HFFc6 (cell line): ENCODE results near the gene SYNGR1. TPM values are rescaled to one million over a fixed set of nuclear protein-coding genes. Genes with fewer than 3 reads are reported as not detected.

ENCODE experiments used
- DNase-seq: peaks from one replicate; pipeline ENCODE4 v3.0.0-alpha.2; 2018
- H3K27ac Mint-ChIP-seq: 2 replicates; pipeline ENCODE4 v1.8.0; 2020; ENCODE audit warnings: mild to moderate bottlenecking, mixed read lengths
- H3K27me3 Mint-ChIP-seq: 2 replicates; pipeline ENCODE4 v1.8.0; 2021; ENCODE audit warnings: mild to moderate bottlenecking, moderate library complexity, mixed read lengths; ENCODE audit not compliant: insufficient read depth
- H3K36me3 Mint-ChIP-seq: 2 replicates; pipeline ENCODE4 v1.8.0; 2021; ENCODE audit warnings: low read depth, mixed read lengths
- H3K4me1 Mint-ChIP-seq: 2 replicates; pipeline ENCODE4 v1.8.0; 2020; ENCODE audit warnings: low read depth, mixed read lengths
- H3K4me3 Mint-ChIP-seq: 2 replicates; pipeline ENCODE4 v1.8.0; 2020; ENCODE audit warnings: mild to moderate bottlenecking, moderate library complexity, mixed read lengths
- H3K9me3 Mint-ChIP-seq: 2 replicates; pipeline ENCODE4 v1.8.0; 2020; ENCODE audit warnings: mild to moderate bottlenecking, mixed read lengths
- total RNA-seq, 6 experiments: library from RNA; stranded (reverse); fragmentation: NEBNext Ultra II Directional; extraction: Animal tissue kit (Norgen Biotek cat#: 25700); gene quantifications; 2 replicates in 1 of 6; 3 replicates in 5 of 6; pipeline ENCODE4 v1.2.3, GENCODE V29; 2021
- TF ChIP-seq, protein P1 (sequence below): fragments of 200-600 bp; sonication (generic); IDR thresholded peaks from 2 replicates; pipeline ENCODE4 v1.5.0; 2021; ENCODE audit warnings: antibody characterized with exemption, mild to moderate bottlenecking

The SYNGR1 gene
- total RNA-seq, 6 experiments from 2014 or later = 16.0 to 20.2 (median 18.5) TPM

DNA sequence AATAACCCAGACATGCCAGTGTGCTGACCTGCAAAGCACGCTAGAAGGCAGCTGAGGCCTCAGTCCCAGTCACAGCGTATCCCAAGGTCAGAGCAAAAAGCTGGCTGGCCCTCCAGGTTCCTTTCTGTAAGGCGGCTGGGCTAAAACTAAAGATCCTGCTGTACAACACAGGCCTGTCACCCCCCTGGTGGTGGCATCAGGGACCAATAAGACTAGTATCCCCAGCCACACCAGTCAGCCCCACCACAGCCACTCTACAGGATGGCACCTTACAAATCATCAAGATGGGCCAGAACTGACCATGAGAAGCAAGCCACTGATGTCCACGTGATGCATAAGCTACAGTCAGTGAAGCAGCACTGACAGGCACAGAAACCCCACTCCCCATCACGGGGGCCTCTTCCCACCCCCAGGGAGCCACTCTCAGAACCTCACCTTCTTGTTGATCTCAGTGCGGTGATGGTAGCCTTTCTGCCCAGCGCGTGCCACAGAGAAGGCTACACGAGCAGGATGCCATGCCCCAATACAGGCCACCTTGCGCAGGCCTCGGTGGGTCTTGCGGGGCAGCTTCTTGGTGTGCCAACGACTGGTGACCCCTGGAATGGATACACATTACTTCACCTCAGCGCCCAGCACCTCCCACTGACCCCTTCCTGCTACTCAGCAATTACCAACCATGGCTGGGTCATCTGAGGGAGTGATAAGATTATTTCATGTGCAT, 35.4 kb upstream of the SYNGR1 start:
- Mint-ChIP-seq H3K27me3 (peaks cover 55% of the 10 kb centered on the region), H3K9me3 (peaks cover 12% of the 10 kb centered on the region), H3K4me3 (peak overlapping the region; percentile 100), H3K4me1 (peaks cover 80% of the 10 kb centered on the region), H3K27ac (peak overlapping the region; percentile 100), H3K36me3 (peaks cover 76% of the 10 kb centered on the region)
- TF ChIP-seq, protein P1, sequence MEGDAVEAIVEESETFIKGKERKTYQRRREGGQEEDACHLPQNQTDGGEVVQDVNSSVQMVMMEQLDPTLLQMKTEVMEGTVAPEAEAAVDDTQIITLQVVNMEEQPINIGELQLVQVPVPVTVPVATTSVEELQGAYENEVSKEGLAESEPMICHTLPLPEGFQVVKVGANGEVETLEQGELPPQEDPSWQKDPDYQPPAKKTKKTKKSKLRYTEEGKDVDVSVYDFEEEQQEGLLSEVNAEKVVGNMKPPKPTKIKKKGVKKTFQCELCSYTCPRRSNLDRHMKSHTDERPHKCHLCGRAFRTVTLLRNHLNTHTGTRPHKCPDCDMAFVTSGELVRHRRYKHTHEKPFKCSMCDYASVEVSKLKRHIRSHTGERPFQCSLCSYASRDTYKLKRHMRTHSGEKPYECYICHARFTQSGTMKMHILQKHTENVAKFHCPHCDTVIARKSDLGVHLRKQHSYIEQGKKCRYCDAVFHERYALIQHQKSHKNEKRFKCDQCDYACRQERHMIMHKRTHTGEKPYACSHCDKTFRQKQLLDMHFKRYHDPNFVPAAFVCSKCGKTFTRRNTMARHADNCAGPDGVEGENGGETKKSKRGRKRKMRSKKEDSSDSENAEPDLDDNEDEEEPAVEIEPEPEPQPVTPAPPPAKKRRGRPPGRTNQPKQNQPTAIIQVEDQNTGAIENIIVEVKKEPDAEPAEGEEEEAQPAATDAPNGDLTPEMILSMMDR = peak; percentile 66
- peak; percentile 25 for DNase-seq

DNA sequence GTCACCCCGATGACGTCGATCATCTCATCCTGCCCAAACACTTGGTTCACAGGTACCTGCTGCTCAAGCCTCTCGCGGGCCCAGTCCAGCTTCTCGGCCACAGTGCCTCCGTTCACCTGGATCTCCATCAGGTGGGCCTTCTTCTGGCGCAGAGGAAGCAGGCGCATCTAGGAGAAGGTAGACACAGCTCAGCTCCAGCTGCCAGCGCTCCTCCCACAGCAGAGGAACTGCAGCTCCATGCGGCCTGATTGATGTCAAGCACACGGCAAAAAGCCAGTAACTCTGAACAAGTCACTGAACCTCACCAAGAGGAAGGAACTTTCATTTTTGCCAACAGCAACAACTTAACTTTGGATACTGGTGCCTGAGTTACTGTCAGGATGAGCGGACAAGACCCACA, 34.4 kb upstream of the SYNGR1 start:
- no peak for DNase-seq
- H3K36me3 Mint-ChIP-seq = peaks cover 77% of the 10 kb centered on the region
- TF ChIP-seq, protein P1 = no peak
- peaks cover 56% of the 10 kb centered on the region for H3K27me3 Mint-ChIP-seq
- peak overlapping the region; percentile 100 for H3K27ac Mint-ChIP-seq
- peaks cover 70% of the 10 kb centered on the region for H3K4me1 Mint-ChIP-seq
- peak overlapping the region; percentile 100 for H3K4me3 Mint-ChIP-seq
- peaks cover 14% of the 10 kb centered on the region for H3K9me3 Mint-ChIP-seq

- peaks cover 14% of the 10 kb centered on the region for H3K9me3 Mint-ChIP-seq
- peak overlapping the region; percentile 100 for H3K4me3 Mint-ChIP-seq
- DNase-seq = peak; percentile 93
- peaks cover 63% of the 10 kb centered on the region for H3K4me1 Mint-ChIP-seq
- peaks cover 72% of the 10 kb centered on the region for H3K36me3 Mint-ChIP-seq
- H3K27ac Mint-ChIP-seq = peak overlapping the region; percentile 100
- H3K27me3 Mint-ChIP-seq = peaks cover 44% of the 10 kb centered on the region
- TF ChIP-seq, protein P1 = peak; percentile 93
These were observed 33.2 kb upstream of the SYNGR1 start for GRCh38 chr22:39316440-39317083.

DNA sequence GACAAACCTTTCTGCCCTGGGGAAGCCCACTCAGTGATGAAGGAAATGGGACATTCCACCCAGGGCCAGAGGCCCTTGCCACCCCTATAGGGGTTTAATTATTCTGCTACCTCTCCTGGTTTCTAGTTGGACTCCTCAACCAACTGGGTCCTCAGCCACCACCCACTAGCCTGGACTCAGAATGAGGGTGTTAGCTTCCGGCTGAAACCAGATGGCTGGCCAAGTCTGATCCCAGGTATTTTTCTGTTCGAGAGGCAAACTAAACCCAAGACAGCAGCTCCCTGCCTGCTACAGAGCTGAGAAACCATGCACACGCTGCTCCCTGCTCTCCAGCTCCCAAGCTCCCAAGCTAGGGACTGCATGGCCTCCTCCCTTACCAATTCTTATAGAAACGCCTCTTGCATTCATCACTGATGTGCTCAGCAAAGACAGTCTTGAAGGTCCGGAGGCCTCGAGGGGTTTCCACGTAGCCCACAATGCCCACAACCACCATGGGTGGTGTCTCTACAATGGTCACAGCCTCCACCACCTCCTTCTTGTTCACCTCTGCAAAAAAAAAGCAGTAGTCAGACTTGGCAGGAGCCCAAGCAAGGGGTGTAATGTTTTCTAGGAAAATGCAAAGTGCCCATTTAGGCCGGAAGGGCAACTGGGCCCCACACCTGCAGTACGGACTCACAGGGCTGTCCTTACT, 32.6 kb upstream of the SYNGR1 start:
- TF ChIP-seq, protein P1 = no peak
- peak overlapping the region; percentile 100 for H3K4me3 Mint-ChIP-seq
- peaks cover 14% of the 10 kb centered on the region for H3K9me3 Mint-ChIP-seq
- H3K36me3 Mint-ChIP-seq = peaks cover 68% of the 10 kb centered on the region
- peaks cover 39% of the 10 kb centered on the region for H3K27me3 Mint-ChIP-seq
- peak overlapping the region; percentile 100 for H3K27ac Mint-ChIP-seq
- no peak for DNase-seq
- peaks cover 59% of the 10 kb centered on the region for H3K4me1 Mint-ChIP-seq

DNA sequence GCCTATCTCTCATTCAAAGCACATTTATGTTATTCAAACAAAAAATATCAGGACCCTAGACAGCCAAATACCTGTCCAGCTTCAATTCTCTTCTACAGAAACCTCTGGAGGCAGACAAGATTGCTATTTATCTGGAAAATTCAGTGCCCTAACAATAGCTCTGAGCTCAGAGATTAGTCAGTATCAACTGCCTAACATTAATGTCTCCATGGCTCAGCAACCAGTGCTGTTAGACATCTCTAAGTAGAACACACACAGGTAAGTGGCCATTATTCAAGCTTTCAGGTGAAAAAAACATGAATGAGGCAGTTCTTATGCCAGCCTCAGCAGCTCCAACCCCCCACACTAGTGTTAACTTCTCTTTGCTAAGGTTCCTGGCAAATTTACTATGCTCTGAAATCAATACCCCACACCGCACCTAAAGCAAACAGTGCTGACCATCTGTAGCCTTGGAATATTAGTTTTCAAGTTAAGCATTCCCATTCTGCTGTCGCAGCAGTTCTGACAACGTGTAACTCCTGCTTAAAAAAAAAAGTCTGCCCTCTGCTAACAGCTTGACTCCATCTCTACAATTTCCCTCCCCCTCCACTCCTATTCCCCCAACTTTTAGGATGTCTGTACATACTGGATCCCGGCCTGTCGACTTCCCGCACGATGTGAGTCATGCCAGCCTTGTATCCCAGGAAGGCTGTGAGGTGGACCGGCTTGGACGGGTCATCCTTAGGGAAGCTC, 31.9 kb upstream of the SYNGR1 start:
- Mint-ChIP-seq H3K4me3 (peak overlapping the region; percentile 100), H3K27ac (peak overlapping the region; percentile 100), H3K9me3 (peaks cover 14% of the 10 kb centered on the region), H3K4me1 (peaks cover 52% of the 10 kb centered on the region), H3K27me3 (peaks cover 37% of the 10 kb centered on the region), H3K36me3 (peaks cover 61% of the 10 kb centered on the region)
- TF ChIP-seq, protein P1 = no peak
- DNase-seq = peak; percentile 39
